H1 (cell line): ENCODE results near the gene ZDHHC5. TPM values are rescaled to one million over a fixed set of nuclear protein-coding genes. Genes with fewer than 3 reads are reported as not detected.

ENCODE experiments used
- CTCF ChIA-PET: fragments of 300-600 bp; sonication (Branson Sonifier 250); formaldehyde crosslinking; loops from one replicate; lab custom pipeline; 2021; ENCODE audit not compliant: partially characterized antibody; lab: Charles Lee
- POLR2A ChIA-PET: fragments of 300-600 bp; sonication (Branson Sonifier 250); formaldehyde crosslinking; loops from one replicate; lab custom pipeline; 2021; ENCODE audit warnings: inconsistent platforms; ENCODE audit not compliant: partially characterized antibody; lab: Charles Lee
- DNase-seq, 2 experiments: peaks; one replicate each; pipeline versions ENCODE4 v3.0.0 to v3.0.0-alpha.2; 2010 to 2022; ENCODE audit warnings: low spot score in 2 of 2, low read depth in 1 of 2, mixed read lengths in 1 of 2
- FAIRE-seq: peaks from 2 replicates; lab custom pipeline; 2011; peaks lifted over from hg19 to GRCh38; lab: Jason Lieb, UNC
- H2AFZ ChIP-seq: 2 replicates; pipeline ENCODE4 v1.8.1; 2012; ENCODE audit warnings: low read length, inconsistent platforms
- H2AK5ac ChIP-seq: 2 replicates; pipeline ENCODE4 v1.6.1; 2013; ENCODE audit warnings: low read depth, low read length
- H2BK120ac ChIP-seq: replicated peaks from 2 replicates; pipeline ENCODE3; 2013; ENCODE audit warnings: low read depth, low read length, inconsistent platforms
- H2BK12ac ChIP-seq: 2 replicates; pipeline ENCODE4 v1.6.1; 2013; ENCODE audit warnings: low read depth, low read length
- H2BK15ac ChIP-seq: 2 replicates; pipeline ENCODE4 v1.6.1; 2013; ENCODE audit warnings: low read length
- H2BK20ac ChIP-seq: 2 replicates; pipeline ENCODE4 v1.6.1; 2013; ENCODE audit warnings: low read length
- H2BK5ac ChIP-seq: 2 replicates; pipeline ENCODE4 v1.6.1; 2013; ENCODE audit warnings: low read depth, low read length
- H3K14ac ChIP-seq: 2 replicates; pipeline ENCODE4 v1.6.1; 2013; ENCODE audit warnings: inconsistent platforms; ENCODE audit not compliant: insufficient read length
- H3K18ac ChIP-seq: 2 replicates; pipeline ENCODE4 v1.6.1; 2013; ENCODE audit warnings: low read length; ENCODE audit errors: extremely low read depth
- H3K23ac ChIP-seq: 2 replicates; pipeline ENCODE4 v1.6.1; 2013; ENCODE audit warnings: inconsistent platforms; ENCODE audit not compliant: insufficient read length
- H3K23me2 ChIP-seq: 2 replicates; pipeline ENCODE4 v1.6.1; 2013; ENCODE audit warnings: low read depth, low read length
- H3K27ac ChIP-seq: 2 replicates; pipeline ENCODE4 v1.6.1; 2011; ENCODE audit warnings: low read depth, low read length, inconsistent platforms
- H3K27me3 ChIP-seq, 4 experiments: replicated peaks in 1 of 4; 1 replicate in 1 of 4; 2 replicates in 3 of 4; pipeline versions ENCODE4 v1.6.1 to v1.8.1; 2011 to 2013; ENCODE audit warnings: low read length in 3 of 4, mild to moderate bottlenecking in 3 of 4, inconsistent platforms in 2 of 4, mixed read lengths in 2 of 4, moderate library complexity in 1 of 4; ENCODE audit not compliant: control insufficient read depth in 3 of 4, insufficient read depth in 3 of 4; ENCODE audit errors: extremely low read depth in 1 of 4
- H3K36me3 ChIP-seq, 4 experiments: 2 replicates each; pipeline versions ENCODE4 v1.6.1 to v1.8.1; 2011 to 2013; ENCODE audit warnings: mild to moderate bottlenecking in 4 of 4, low read length in 3 of 4, moderate library complexity in 2 of 4, control low read depth in 1 of 4, inconsistent platforms in 1 of 4; ENCODE audit not compliant: insufficient read depth in 4 of 4, control insufficient read depth in 2 of 4
- H3K4ac ChIP-seq: replicated peaks from 2 replicates; pipeline ENCODE3; 2013; ENCODE audit warnings: low read length, low read depth, mixed read lengths, inconsistent platforms; ENCODE audit not compliant: insufficient read length
- H3K4me1 ChIP-seq, 4 experiments: replicated peaks in 1 of 4; 1 replicate in 1 of 4; 2 replicates in 3 of 4; pipeline versions ENCODE4 v1.6.1 to v1.8.1; 2011 to 2013; ENCODE audit warnings: low read length in 3 of 4, inconsistent platforms in 2 of 4, mixed read lengths in 1 of 4; ENCODE audit not compliant: insufficient read depth in 4 of 4, control insufficient read depth in 3 of 4
- H3K4me2 ChIP-seq, 2 experiments: 2 replicates each; pipeline versions ENCODE4 v1.6.1 to v1.8.1; 2011 to 2013; ENCODE audit warnings: low read depth in 2 of 2, low read length in 2 of 2, control low read depth in 1 of 2, inconsistent platforms in 1 of 2, mild to moderate bottlenecking in 1 of 2; ENCODE audit not compliant: insufficient read depth in 1 of 2
- H3K4me3 ChIP-seq, 4 experiments: fragments of 200-600, 300-600 bp in 1 of 4; sonication (generic), shearing (Covaris generic), sonication (Bioruptor Twin) in 1 of 4; 2 replicates each; pipeline versions ENCODE4 v1.5.1 to v1.8.1; 2011 to 2016; ENCODE audit warnings: low read length in 4 of 4, low read depth in 3 of 4, control low read depth in 2 of 4, inconsistent platforms in 2 of 4, mild to moderate bottlenecking in 2 of 4, mixed read lengths in 1 of 4, moderate library complexity in 1 of 4; ENCODE audit not compliant: insufficient read depth in 2 of 4; ENCODE audit errors: extremely low read depth in 1 of 4
- H3K56ac ChIP-seq: replicated peaks from 2 replicates; pipeline ENCODE3; 2013; ENCODE audit warnings: low read depth, mild to moderate bottlenecking, mixed read lengths, low read length, inconsistent platforms; ENCODE audit not compliant: insufficient read length
- H3K79me1 ChIP-seq: 2 replicates; pipeline ENCODE4 v1.6.1; 2013; ENCODE audit warnings: low read depth, low read length, control low read depth
- H3K79me2 ChIP-seq, 2 experiments: 2 replicates each; pipeline versions ENCODE4 v1.6.1 to v1.8.1; 2012 to 2013; ENCODE audit warnings: low read length in 2 of 2, mild to moderate bottlenecking in 2 of 2, inconsistent platforms in 1 of 2; ENCODE audit not compliant: insufficient read depth in 2 of 2, control insufficient read depth in 1 of 2
- H3K9ac ChIP-seq, 4 experiments: replicated peaks in 1 of 4; 1 replicate in 1 of 4; 2 replicates in 3 of 4; pipeline versions ENCODE4 v1.6.1 to v1.8.1; 2011 to 2013; ENCODE audit warnings: low read depth in 3 of 4, low read length in 3 of 4, control low read depth in 2 of 4, mild to moderate bottlenecking in 2 of 4, moderate library complexity in 2 of 4, inconsistent platforms in 1 of 4; ENCODE audit errors: extremely low read depth in 1 of 4
- H3K9me3 ChIP-seq, 2 experiments: 2 replicates each; pipeline versions ENCODE4 v1.6.1 to v1.8.1; 2012 to 2013; ENCODE audit warnings: mild to moderate bottlenecking in 2 of 2, moderate library complexity in 2 of 2, control low read depth in 1 of 2, inconsistent platforms in 1 of 2, low read depth in 1 of 2, low read length in 1 of 2, mixed read lengths in 1 of 2; ENCODE audit not compliant: insufficient read depth in 2 of 2
- H4K20me1 ChIP-seq, 2 experiments: replicated peaks in 1 of 2; 2 replicates each; pipeline versions ENCODE3 to v1.8.1; 2011 to 2013; ENCODE audit warnings: inconsistent platforms in 2 of 2, low read length in 2 of 2, mild to moderate bottlenecking in 1 of 2; ENCODE audit not compliant: insufficient read depth in 2 of 2, control insufficient read depth in 1 of 2
- H4K5ac ChIP-seq: 2 replicates; pipeline ENCODE4 v1.6.1; 2013; ENCODE audit warnings: low read length, low read depth, mixed read lengths, inconsistent platforms; ENCODE audit not compliant: insufficient read length
- H4K8ac ChIP-seq: 2 replicates; pipeline ENCODE4 v1.8.0; 2013; ENCODE audit warnings: mild to moderate bottlenecking, moderate library complexity, low read length, inconsistent platforms; ENCODE audit not compliant: insufficient read depth; ENCODE audit errors: extremely low read depth
- H4K91ac ChIP-seq: replicated peaks from 2 replicates; pipeline ENCODE3; 2013; ENCODE audit warnings: low read length, mixed read lengths, inconsistent platforms; ENCODE audit not compliant: insufficient read length
- CTBP2 ChIP-seq: IDR thresholded peaks from 2 replicates; pipeline ENCODE4 v1.7.0; 2011; ENCODE audit warnings: borderline replicate concordance, mild to moderate bottlenecking, moderate library complexity, mixed read lengths, low read length; ENCODE audit not compliant: insufficient read depth, insufficient read length
- HDAC6 ChIP-seq: IDR thresholded peaks from one replicate; pipeline ENCODE4 v1.7.1; 2012; ENCODE audit warnings: low read depth, mild to moderate bottlenecking, inconsistent platforms, low read length, moderate library complexity
- KDM5A ChIP-seq: fragments of 200-600 bp; IDR thresholded peaks from 2 replicates; pipeline ENCODE4 v1.7.1; 2012; ENCODE audit warnings: mild to moderate bottlenecking, low read length, inconsistent platforms, mixed read lengths
- RFX5 ChIP-seq: IDR thresholded peaks from 2 replicates; pipeline ENCODE4 v1.6.1; 2011; ENCODE audit warnings: low read depth, low read length, improper control_type of control experiment, borderline replicate concordance
- TEAD4 ChIP-seq: IDR thresholded peaks from 2 replicates; pipeline ENCODE4 v1.6.1; 2012; ENCODE audit warnings: low read depth, low read length, inconsistent platforms, mixed read lengths
- WGBS, 2 experiments: shearing (Covaris generic) in 1 of 2; methylation state at CpG; one replicate each; pipeline versions ENCODE4 v1.1.6 to v1.1.7; 2013 to 2015; ENCODE audit warnings: low lambda C conversion rate in 2 of 2, mixed read lengths in 2 of 2, inconsistent platforms in 1 of 2, low coverage in 1 of 2, missing lambda C conversion rate in 1 of 2; ENCODE audit not compliant: insufficient replicate concordance in 2 of 2, insufficient coverage in 1 of 2, insufficient read length in 1 of 2; ENCODE audit errors: extremely low coverage in 1 of 2, missing lambda C conversion rate in 1 of 2; 5-methylcytosine and 5-hydroxymethylcytosine counted together
- polyA plus RNA-seq, 7 experiments: library from polyadenylated mRNA; depleted of rRNA in 3 of 7; stranded (reverse) in 5 of 7; unstranded in 2 of 7; fragments of >200 nt in 5 of 7; fragments of 200-250 nt in 2 of 7; gene quantifications; 1 replicate in 5 of 7; 2 replicates in 1 of 7; 4 replicates in 1 of 7; pipeline versions ENCODE4 v1.2.1 to v1.2.3, GENCODE V29; 2011 to 2013; ENCODE audit warnings: missing spikeins in 2 of 7, mixed read lengths in 2 of 7
- total RNA-seq: library from RNA; stranded (reverse); fragmentation: NEBNext Ultra II Directional; extraction: Animal tissue kit (Norgen Biotek cat#: 25700); gene quantifications from 2 replicates; pipeline ENCODE4 v1.2.1, GENCODE V29; 2021
- TF ChIP-seq, protein P1 (sequence below): IDR thresholded peaks from 2 replicates; pipeline ENCODE4 v1.6.1; 2012; ENCODE audit warnings: inconsistent platforms

The ZDHHC5 gene
- total and polyA plus RNA-seq, 2 of the 8 experiments (the other 6 are each of a cell fraction or from before 2014, with no cell fraction given) = 40.0 to 56.3 TPM

DNA sequence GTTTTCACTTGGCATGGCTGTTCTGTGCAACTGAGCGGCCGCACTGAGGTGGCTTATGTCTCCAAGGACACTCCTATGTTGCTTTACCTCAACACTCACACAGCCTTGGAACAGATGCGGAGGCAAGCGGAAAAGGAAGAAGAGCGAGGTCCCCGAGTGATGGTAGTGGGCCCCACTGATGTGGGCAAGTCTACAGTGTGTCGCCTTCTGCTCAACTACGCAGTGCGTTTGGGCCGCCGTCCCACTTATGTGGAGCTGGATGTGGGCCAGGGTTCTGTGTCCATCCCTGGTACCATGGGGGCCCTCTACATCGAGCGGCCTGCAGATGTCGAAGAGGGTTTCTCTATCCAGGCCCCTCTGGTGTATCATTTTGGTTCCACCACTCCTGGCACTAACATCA lies 8.2 kb upstream of the ZDHHC5 start:
- Histone ChIP-seq H3K27ac (no peak overlapping the region), H3K18ac (no peak overlapping the region), H3K36me3 (peaks cover 3 to 25% (median 19%) of the 10 kb centered on the region in 4 experiments; a peak in 6 of 8 replicates), H4K8ac (no peak overlapping the region), H3K14ac (no peak overlapping the region), H3K79me1 (peaks cover 4% of the 10 kb centered on the region; the same call in 1 of the 2 replicates), H3K23ac (no peak overlapping the region), H2BK5ac (no peak overlapping the region), H3K9me3 (no peaks in the 10 kb centered on the region), H4K20me1 (peaks cover 2 to 3% of the 10 kb centered on the region in 2 experiments), H4K91ac (no peak overlapping the region), H2BK15ac (no peak overlapping the region), H3K79me2 (peaks cover 0 to 20% of the 10 kb centered on the region in 2 experiments; a peak in 3 of 4 replicates), H2BK120ac (no peak overlapping the region), H3K4me2 (no peak overlapping the region), H4K5ac (no peak overlapping the region), H3K4ac (no peak overlapping the region), H2BK12ac (no peak overlapping the region), H2BK20ac (no peak overlapping the region), H2AK5ac (no peak overlapping the region), H3K56ac (no peak overlapping the region), H3K4me1 (no peaks in the 10 kb centered on the region; a peak in 1 of 7 replicates), H3K27me3 (no peaks in the 10 kb centered on the region; a peak in 2 of 7 replicates), H3K4me3 (no peak overlapping the region), H2AFZ (no peak overlapping the region), H3K9ac (no peak overlapping the region), H3K23me2 (peaks cover 4% of the 10 kb centered on the region)
- POLR2A ChIA-PET = interaction anchor here (0.6 to 16.2 kb wide), 3 partner anchors 19 to 117 kb away, joined by 3 to 445 read pairs (median 3); partner anchors contain the start of genes MED19, TMX2 and YPEL4
- CTCF ChIA-PET = interaction anchor here (0.5 to 1.6 kb wide), 4 partner anchors 15 to 371 kb away, joined by 3 to 5 read pairs (median 3); no protein-coding TSS in a partner anchor
- DNase-seq (no peak), FAIRE-seq (no peak)
- 95% methylated on average over 14 of the region's 14 CpGs; no CpG with 5 or more reads in 1 of the 2 experiments for WGBS, 2 experiments
- TF ChIP-seq HDAC6 = no peak
- no peak for TF ChIP-seq KDM5A
- TF ChIP-seq, protein P1, sequence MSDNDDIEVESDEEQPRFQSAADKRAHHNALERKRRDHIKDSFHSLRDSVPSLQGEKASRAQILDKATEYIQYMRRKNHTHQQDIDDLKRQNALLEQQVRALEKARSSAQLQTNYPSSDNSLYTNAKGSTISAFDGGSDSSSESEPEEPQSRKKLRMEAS = no peak
- TF ChIP-seq CTBP2 = no peak
- no peak for TF ChIP-seq RFX5
- TF ChIP-seq TEAD4 = no peak
